Suppressor macrophage treated with lipopolysaccharide for 4 hours (primary cell): Measurements from ENCODE around the gene IQCN.

Experiments
- DNase-seq: peaks from one replicate; pipeline ENCODE4 v3.0.0-alpha.2; 2020

Gene IQCN

DNA sequence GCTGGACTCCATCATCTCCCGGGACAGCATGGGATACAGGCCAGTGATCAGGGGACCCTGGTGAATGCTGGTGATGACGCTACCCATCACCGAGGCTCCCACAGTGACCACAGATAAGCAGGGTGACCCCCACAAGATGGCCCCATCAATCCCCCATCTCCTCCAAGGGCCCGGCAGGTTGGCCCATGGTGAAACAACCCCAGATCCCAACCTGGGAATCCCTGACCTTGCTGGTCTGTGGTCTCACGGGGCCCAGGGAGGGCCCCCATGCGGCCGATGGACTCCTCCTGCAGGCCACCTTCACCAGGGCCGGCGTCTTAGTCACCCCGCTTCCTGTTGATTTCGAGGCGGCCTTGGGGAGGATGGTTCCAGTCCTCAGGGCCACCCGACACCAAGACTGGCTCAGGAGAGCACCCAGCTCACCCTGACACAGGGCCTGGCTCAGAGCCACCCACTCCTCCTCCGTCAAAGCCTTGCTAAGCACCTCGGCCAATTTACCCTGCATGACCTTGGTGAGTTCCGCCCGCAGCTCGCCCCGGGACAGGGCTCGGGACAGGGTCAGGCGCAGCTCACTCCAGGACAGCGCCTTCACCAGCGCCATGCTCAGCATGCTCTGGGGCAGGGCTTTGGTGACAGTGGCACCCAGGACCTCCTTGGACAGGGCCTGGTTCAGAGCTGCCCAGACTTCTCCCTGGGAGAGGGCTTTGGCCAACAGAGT is 10.0 kb downstream of the IQCN start:
- no peak for DNase-seq

DNA sequence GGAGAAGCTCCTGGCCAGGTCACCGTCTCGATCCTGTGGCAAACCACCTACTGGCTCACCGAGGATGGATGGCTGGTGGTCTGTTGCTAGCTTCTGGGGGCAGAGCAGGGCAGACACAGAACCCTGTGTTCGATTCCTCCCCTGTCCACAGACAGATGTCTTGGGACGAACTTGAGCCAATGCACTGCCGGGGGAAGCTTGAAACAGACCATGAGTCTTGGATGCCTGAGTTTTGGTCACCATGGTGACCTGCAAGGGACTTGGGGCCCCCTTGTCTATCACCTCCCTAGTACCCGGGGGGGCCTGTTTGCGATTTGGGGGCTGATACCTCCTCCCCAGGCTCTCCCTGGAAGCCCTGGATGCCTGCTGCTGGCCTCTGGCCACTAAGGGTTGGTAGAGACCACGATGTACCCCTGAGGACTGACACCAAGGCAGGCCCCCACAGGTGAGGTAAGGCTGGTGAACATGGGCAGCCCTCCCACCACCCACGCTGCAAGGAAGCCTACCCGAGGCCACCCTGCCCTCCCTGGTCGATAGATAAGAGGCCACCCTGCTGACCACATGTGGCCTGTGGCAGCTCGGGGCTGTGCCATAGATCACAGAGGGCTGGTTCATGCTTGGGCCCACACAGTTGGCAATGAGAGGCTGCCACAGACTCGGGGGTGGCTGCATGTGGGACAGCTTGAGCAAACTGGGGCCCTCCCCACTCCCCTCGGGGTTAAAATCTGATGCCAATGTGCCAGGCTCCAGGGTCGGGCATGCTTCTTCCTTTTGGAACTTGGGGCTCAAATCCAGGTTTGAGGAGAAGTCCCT is 10.7 kb downstream of the IQCN start:
- no peak for DNase-seq

DNA sequence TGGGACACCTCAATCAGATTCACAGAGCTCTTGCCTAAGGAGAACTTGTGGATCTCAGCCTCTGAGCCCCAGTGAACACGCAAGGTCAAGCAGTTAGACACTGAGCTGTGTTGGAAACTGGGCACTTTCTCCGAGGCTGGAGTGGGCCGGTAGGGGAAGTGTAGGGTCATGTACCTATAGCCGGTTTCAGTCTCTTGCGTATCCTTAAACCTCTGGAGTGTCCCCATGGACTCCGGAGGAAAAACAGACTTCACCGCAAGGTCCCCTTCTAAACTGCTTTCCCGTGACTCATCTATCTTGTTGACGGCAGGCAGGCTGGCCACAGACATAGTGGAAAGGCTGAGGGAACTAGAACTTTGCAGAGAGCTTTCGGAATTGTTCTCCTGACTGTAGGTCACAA is 11.3 kb downstream of the IQCN start:
- DNase-seq, result no peak

DNA sequence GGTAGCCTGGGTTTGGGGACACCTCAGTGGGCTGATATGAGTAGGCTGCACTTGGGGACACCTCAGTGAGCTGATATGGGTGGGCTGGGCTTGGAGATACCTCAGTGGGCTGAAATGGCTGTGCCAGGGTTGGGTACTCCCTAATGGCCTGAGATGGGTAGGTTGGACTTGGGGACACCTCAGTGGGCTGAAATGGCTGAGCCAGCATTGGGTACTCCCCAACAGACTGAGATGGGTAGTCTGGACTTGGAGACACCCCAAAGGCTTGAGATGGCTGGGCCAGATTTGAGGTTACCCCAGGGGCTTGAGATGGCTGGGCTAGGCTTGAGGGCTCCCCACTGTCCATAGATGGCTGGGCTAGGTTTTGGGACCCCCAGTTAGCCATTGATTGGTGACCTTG is 12.1 kb downstream of the IQCN start:
- DNase-seq, result no peak

DNA sequence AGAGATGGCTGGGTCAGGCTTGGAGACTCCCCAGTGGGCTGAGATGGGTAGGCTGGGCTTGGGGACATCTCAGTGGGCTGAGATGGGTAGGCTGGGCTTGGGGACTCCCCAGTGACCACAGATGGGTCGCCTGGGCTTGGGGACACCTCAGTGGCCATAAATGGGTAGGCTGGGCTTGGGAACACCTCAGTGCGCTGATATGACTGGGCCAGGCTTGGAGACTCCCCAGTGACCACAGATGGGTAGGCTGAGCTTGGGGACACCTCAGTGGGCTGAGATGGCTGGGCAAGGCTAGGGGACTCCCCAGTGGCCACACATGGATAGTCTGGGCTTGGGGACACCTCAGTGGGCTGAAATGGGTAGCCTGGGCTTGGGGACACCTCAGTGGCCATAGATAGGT is 12.8 kb downstream of the IQCN start:
- no peak for DNase-seq

DNA sequence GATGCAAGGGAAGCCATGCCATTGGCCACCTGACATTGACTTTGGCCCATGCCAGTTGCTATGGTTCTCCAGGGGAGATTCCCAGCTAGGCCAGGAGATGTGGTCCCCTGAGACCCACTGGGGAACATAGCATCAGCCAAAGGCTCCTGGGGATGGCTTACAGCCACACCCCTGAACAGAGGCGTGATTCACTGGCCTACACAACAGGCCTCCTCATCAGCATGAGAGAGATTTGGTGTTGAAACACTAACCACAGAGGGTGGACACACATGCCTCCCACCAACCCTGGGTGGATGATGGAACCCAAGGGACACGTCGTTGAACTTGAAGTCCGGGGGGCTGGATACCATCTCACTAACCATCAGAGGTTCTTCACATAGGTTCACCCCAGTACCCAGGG is 14.4 kb downstream of the IQCN start:
- peak; percentile 21 for DNase-seq

DNA sequence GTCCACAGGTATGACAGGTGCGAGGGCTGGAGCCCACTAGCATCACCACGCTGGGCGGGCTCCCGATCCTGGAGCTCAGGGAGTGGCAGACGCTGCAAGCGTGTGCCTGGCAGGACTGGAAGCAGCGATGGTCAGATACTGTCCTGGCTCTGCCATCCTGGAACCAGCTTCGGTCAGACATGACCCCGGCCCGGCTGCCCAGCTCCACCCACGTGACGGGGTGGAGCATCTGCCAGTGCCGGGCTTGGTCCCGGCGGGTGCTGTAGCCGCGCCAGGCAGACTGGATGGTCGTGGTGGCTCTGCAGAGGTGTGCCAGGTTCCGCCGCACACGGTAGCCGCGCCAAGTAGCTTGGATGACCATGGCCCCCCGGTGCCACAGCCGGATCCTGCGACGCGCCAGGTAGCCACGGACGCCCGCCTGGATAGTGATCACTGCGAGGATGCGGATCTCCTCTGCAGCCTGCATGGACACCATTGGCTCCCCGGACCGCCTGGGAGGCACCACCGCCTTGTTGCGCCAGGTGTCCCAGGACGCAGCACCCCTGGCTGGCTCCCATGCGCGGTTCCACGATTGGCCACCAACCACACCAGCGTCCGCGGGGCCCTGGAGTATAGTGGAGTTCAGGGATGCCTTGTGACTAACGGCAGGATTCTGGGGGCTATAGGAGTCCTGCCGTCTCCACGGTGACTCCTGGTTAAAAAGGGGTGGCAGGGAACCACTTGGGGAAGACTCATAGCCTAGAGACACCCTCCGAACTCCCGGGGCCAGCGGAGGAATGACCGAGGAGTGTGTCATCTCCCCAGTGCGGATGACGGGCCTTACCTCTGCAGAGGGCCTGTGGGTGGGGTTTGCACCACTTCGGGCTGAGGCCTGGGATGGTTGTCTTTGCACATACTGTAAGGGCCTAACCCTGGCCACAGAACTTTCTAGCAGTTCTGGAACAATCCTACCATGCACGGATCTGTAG is 16.5 kb downstream of the IQCN start:
- DNase-seq, result no peak

DNA sequence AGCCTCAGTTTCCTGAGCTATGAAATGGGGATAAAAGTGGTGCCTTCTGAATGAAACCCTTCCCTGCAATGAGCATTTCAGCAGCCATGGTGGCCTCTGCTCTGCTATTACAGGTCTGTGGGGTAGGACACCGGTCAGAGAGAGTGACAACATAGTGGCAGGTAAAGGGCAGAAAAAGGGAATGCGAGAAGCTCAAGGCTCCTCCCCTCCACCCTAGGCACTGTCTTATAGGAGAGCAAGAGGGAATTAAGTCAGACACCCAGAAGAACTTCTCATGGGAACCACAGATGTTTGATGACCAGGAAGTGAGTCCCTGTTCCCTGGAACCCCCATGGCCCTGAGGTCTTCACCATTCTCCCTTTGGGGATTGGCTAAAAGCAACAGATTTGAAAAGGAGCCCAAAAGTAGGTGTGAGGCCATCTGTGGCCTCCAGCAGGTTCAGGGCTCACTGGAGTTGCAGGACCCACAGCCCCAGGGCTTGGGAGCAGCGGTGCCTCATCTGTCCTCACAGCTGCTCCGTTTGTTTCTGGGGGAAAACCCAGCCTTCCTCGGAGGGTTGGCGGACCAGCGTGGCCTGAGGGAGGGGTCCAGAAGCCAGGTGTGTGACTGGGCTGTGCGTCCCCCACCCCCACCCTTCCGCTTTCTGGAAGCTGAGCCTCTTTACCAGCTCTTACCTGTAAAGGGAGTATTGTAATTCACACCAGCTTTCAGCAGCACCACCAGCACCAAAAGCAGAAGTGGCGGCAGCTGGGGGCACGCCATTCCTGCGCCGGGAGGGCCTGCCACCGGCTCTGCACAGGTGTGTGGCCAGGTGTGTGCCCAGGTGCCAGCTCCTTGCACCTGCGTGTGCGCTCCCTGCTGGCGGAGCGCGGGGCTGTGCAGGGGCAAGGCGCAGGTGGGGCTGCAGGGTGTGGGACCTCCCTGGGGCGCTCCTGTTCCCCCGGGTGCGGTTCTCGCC is 19.4 kb downstream of the IQCN start:
- no peak for DNase-seq

DNA sequence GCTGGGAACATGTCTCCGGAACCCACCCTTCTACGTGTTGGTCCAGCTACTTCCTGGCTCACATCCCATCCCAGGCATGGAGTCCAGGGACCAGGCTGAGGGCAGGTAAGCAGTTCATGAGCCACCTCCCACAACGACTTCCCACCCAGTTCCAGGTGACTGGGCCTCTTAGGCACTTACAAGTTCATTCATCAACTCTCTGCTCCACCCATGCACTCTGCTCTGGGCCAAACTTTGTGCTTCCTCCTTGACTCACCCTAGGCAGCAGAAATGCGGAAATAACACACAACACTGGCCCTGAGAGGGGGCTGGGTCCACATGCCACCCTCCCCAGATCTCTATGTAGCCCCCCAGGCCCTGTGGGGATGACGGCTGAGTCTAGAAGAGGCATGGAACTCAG is 20.5 kb downstream of the IQCN start:
- DNase-seq, result no peak

DNA sequence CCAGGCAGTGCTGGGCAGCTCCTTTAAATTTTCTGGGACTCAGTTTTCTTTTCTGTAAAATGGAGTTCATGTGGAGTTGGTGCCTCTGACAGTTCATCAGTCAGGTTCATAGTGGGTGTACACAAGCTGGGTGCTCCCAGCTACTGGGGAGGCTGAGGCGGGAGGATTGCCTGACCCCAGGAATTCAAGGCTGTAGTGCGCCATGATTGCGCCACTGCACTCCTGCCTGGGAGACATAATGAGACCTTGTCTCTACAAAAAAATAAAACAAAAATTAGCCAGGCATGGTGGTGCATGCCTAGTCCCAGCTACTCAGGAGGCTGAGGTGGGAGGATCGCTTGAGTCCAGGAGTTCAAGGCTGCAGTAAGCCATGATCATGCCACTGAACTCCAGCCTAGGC is 21.1 kb downstream of the IQCN start:
- no peak for DNase-seq

DNA sequence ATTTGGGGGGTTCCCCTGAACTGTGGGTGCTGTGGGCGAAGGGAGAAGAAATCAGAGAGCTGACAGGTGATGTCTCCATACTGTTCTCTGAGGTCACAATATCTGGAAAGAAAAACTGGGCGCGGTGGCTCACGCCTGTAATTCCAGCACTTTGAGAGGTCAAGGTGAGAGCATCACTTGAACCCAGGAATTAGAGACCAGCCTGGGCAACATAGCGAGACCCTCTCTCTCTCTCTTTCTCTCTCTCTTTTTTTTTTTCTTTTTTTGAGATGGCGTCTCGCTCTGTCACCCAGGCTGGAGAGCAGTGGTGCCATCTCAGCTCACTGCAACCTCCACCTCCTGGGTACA is 21.9 kb downstream of the IQCN start:
- DNase-seq, result no peak

DNA sequence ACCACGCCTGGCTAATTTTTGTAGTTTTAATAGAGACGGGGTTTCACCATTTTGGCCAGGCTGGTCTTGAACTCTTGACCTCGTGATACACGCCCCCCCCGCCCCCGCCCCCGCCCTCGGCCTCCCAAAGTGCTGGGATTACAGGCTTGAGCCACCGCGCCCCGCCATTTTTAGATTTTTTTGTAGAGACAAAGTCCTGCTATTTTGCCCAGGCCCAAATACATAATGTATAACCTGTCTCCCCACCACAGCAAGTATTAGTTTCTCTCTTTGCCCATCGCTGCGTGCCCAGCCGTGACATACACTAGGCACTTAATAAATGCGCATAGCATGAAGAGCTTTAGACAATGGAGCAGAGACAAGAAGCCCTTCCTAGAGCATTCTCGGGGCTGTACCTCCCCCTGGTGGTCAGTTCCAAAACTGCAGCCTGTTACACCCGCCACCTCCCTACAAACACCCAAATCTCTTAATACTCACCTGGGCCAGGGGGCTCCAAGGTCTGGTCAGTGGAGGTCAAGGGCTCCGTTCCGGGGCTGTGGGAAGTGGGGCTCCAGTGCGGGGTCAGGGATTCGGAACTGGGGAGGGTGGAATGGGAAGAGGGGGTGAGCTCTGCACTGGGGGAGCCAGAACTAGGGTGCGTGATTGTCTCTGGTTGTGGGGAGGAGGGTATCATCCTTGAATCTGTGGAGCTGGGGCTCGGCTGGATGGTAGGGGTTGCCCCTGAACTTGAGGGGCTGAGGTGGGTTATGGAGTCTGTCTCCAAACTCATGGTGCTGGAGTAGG is 22.5 kb downstream of the IQCN start:
- DNase-seq, result peak; percentile 84

DNA sequence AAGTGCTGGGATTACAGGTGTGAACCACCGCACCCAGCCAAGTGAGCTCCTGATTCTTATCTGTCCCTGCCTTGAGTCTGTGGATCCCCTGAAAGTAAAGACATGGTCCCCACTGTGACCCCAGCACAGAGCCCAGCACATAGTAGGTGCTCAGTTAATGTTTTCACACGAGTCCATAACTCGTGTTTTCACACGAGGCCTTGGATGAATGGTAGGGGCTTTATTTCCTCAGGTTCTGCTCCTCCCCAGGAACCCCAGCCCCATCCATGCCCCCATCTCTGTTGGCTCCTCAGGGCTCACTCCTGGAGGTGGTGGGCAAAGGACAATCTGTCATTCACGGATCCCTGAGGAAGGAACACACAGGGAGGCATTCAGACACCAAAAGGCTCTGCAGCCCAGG is 24.4 kb downstream of the IQCN start:
- no peak for DNase-seq

DNA sequence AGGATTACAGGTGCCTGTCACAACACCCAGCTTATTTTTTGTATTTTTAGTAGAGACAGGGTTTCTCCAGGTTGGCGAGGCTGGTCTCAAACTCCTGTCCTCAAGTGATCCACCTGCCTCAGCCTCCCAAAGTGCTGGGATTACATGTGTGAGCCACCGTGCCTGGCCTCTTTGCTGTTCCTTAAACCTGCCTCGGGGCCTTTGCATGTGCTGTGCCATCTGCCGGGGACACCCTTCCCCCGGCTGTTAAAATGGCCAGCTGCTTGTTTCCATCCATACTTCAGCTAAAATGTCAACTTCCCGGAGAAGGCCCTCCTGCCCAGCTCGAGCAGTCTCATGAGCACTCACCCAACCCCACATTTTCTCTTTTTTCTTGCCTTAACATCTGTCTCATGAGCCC is 29.0 kb downstream of the IQCN start:
- DNase-seq, result no peak

DNA sequence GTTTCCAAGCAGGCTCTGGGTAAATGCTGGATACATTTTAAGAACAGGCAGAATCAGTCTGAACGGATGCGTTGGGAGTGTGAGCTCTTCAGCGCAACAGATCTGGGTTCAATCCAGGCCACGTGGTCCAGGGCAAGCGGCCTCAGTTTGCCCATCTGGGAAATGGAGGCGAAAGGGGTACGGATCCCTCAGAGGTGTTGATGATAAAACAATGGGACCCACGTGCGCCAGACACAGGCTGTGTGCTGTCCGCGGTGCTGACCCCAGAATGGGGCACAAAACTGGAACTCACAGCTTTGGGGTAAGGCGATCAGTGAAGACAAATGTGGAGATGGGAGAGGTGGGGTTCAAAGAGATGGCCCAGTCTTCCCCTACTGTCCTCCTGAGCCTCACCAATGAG is 34.9 kb downstream of the IQCN start:
- no peak for DNase-seq

DNA sequence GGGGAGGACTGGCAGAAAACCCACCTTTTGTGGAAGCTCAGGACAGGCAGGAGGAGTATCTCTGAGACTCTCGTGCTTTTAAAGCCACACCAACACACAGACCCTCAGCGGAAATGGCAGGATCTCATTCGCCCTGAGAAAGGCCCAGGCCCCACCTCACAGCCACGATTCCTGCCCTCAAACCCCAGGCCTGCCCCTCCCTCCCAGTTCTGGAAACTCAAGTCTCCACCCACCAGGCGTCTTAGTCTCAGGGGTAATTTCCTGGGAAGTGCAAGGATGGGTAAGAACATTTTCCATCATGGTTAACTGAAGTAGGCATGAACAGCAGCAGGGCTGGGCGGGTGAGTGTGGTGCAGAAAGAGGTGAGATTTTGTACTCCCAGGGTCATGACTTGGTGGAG is 40.1 kb downstream of the IQCN start:
- no peak for DNase-seq

DNA sequence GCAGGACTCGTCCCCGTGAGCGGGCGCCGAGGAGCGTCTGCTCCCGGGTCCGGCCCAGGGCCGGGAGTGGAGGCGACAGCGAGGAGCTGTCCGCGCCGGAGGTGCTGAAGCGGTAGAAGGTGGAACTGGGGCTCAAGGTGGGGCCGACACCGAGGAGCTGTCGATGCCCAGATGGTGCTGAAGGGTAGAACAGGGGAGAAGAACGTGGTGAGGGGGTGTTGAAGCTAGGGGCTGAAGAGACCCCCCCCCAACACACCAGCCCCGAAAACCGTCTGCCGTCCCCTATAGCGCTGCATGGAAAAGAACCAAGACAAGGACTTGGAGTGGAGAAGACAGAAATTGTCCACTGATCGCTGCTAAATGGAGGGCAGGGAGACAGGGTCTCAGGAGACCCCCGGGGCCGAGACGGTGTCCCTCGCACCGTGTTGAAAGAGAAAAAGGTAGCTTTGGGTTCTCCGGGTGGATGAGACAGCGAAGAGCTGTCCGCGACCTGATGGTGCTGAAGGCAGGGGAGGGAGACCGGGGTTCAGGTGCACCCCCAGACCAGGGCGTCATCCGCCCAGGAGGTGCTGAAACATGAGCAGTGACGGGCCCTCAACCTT is 40.9 kb downstream of the IQCN start:
- DNase-seq, result peak; percentile 42

DNA sequence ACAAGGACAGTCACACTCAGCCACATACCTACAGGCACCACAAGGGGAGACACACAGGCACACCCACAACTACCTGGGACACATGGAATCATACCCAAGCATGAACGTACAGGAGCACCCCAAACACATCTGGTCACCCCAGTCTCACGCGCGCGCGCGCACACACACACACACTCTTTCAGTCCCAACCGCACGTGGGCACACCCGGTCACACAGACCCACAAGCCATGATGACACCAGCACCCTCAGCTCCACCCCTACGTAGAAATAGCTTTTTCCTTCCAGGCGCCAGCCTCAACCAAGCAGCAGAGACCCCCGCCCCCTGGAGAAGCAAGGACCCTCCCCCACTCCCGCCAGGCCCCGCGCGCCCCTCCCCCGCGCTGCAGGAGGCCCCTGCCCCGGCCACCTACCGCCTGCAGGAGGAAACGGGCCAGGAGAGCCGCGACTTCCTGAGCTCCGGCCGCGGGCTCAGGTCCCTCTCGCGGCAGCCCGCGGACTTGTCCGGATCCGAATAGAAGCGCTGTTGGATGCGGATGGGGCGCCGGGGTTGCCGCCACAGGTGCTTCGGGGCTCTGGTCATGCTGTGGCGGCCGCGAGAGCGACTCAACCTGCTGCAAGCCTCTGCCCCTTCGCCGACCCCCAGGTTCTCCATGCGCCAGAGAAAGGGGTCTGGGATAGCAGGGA is 41.6 kb downstream of the IQCN start:
- no peak for DNase-seq

DNA sequence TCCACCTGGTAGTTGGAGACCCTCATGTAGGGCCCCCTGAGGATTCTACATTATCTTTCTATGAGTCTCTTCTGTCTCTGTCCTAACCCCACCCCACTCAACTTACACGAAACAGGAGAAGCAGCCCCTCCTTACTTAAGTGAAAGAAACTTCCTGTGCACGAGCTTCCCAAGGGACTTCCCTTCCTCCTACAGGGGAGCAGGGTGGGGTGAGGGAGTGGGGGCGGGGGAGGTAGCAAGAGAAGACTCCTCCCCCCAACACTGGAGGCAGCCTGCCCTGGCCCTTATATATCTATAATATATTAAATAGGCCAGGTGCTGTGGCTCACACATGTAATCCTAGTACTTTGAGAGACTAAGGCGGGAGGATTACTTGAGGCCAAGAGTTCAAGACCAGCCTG is 42.5 kb downstream of the IQCN start:
- peak; percentile 31 for DNase-seq

DNA sequence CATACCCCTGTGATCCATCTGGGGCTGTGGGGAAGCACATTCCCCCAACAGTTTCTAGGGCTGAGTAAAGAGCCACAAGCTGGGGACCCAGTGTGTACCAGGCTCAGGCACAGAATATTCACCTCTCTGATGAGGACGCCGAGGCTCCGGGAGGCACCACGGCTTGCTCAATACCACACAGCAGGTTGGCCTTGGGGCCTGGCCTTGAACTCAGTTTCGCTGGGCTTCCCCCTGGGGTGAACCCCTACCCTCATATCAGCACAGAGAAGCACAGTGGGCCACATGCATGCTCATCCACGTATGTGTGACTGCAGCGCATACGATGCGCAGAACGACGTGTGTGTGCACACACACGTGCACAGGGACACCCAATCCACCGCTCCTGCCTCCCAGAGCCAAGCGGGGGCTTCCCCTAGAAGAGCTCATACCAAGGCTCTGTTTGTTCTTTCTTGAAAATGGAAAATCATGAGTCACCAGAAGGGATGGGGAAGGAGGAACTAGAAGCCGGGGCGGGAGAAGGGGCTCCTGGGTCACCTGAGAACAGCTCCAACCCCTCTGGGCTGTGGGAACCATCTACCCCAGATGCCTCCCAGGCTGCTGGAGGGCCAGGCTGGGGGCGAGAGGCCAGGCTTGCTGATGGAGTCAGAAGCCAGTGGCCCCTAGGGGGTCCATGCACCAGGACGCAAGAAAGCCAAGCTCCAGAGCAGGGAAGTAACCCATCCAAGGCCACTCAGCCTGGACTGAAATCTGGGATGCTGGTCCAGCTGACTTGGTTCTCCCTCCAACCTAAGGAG is 43.1 kb downstream of the IQCN start:
- DNase-seq, result peak; percentile 62
